ENCODE results near the gene BICDL2.

The BICDL2 gene

DNA sequence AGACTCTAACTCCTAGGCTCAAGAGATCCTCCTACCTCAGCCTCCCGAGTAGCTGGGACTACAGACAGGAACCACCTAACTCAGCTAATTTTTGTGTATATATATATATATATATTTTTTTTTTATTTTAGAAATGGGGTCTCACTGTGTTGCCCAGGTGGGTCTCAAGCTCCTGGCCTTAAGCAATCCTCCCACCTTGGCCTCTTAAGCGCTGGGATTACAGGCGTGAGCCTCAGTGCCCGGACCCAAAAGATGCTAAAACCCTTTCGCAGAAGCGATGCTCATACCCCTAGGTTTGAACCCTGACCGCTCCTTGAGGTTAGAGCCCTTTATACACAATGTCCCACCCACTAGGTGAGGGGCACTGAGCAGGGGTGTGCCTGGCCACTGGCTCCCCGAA lies 26.2 kb downstream of the BICDL2 start:
- Mint-ChIP-seq H3K36me3 (ENCODE audit: low read depth) (no peaks in the 10 kb centered on the region), H3K27me3 (ENCODE audit: low read depth) (peaks cover 91% of the 10 kb centered on the region), H3K9me3 (no peaks in the 10 kb centered on the region), H3K27ac (peak overlapping the region in 1 of 3 experiments; percentile 85), H3K4me1 (peaks cover 12% of the 10 kb centered on the region), H3K4me3 (no peak overlapping the region)
- TF ChIP-seq, protein P1, sequence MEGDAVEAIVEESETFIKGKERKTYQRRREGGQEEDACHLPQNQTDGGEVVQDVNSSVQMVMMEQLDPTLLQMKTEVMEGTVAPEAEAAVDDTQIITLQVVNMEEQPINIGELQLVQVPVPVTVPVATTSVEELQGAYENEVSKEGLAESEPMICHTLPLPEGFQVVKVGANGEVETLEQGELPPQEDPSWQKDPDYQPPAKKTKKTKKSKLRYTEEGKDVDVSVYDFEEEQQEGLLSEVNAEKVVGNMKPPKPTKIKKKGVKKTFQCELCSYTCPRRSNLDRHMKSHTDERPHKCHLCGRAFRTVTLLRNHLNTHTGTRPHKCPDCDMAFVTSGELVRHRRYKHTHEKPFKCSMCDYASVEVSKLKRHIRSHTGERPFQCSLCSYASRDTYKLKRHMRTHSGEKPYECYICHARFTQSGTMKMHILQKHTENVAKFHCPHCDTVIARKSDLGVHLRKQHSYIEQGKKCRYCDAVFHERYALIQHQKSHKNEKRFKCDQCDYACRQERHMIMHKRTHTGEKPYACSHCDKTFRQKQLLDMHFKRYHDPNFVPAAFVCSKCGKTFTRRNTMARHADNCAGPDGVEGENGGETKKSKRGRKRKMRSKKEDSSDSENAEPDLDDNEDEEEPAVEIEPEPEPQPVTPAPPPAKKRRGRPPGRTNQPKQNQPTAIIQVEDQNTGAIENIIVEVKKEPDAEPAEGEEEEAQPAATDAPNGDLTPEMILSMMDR (IDR thresholded peaks at IDR 0.05; ENCODE audit: unreplicated experiment in 3 of 3) = no peak

DNA sequence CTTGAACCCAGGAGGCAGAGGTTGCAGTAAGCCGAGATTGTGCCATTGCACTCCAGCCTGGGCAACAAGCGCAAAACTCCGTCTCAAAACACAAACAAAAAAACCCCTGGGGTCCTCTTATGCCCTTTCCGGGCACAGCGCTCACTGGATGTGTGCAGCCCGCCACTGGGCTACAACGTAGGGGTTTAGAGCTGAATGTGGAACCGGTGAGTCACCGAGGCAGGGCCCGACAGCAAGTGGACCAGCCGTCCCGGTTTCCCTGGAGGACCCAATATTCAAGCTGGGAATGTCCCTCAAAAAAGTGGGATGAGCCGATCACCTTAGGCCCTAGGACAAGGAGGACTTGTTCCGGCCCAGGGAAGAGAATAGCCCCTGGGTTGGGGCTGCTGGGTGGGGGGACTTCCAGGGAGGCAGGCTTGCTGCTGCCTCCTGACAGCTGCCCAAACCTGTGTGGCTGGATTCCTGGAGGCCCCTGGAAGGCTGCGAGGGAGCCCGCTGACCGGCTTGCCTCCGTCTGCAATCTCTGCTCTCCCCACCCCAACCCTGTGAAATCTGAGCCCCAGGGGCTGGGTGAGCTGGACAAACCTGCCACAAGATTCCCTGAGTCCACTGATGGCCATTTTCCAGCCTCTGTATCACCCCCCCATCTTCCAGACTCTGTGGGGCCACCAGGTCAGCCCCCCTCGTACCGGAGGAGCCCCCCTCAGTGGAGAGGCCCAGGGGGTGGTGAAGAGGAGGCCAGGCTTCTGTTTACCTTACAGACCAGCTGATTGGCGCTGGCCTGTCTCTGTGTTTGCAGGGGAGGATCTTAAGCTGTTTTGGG lies 27.0 kb downstream of the BICDL2 start:
- TF ChIP-seq, protein P1 (IDR thresholded peaks at IDR 0.05; ENCODE audit: unreplicated experiment in 3 of 3) = no peak
- Mint-ChIP-seq H3K27ac (peak overlapping the region; percentile 45 to 85 (median 63)), H3K4me3 (no peak overlapping the region), H3K36me3 (ENCODE audit: low read depth) (no peaks in the 10 kb centered on the region), H3K4me1 (peaks cover 12% of the 10 kb centered on the region), H3K27me3 (ENCODE audit: low read depth) (peaks cover 93% of the 10 kb centered on the region), H3K9me3 (no peaks in the 10 kb centered on the region)

DNA sequence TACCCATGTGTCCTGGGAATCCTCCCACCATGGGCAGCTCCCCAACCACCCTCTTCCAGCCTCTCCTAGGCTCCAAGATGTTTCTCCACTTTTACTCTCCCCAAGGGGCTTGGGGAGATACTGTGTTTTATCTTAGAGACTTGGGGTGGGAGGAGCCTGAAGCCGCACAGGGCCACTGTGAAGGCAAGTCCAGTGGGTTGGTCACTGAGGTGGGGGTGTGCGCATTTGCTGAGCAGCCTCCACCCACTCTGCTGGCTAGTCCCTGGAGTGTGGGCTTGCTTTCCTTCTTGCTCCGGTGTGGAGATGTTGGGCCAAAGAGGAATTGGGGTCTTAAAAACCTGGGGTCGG lies 28.1 kb downstream of the BICDL2 start:
- Mint-ChIP-seq H3K27me3 (ENCODE audit: low read depth) (peaks cover 88% of the 10 kb centered on the region), H3K27ac (peak overlapping the region in 1 of 3 experiments; percentile 93), H3K4me3 (no peak overlapping the region), H3K9me3 (no peaks in the 10 kb centered on the region), H3K4me1 (peaks cover 12% of the 10 kb centered on the region), H3K36me3 (ENCODE audit: low read depth) (no peaks in the 10 kb centered on the region)
- TF ChIP-seq, protein P1 (IDR thresholded peaks at IDR 0.05; ENCODE audit: unreplicated experiment in 3 of 3) = no peak

DNA sequence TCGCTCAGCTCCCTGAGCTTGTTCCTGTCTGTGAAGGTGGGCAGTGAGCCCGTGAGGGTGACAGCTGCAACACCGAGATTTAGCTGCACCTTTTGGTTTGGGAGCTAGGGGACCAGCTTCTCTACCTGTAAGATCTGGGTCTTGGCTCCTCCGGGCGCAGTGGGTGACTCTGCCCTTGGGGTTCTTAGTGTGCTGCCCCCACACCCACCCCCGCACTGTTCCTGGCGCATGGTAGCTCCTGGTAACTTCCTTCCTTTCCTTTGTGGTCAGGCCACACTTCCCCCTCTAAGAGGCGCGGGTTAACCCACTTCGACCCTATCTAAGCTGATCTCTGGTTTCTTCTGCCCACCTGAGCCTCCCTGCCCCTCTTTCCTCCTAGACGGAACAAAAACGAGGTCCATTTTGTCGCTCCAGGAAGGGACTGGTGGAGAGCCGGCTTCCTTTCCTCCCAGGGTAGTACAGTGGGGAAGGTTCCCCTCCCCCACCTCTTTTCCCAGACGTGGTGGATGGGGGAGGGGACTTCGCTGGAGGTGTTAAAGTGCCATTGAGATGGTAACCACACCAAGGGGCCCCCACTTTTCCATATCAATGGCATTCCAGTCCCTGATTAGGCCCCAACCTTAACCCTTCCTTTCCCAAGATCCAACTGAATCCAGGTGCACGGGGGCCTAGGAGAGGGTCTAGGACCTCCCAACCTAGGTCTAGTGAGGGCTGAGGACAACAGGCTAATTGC lies 28.6 kb downstream of the BICDL2 start:
- TF ChIP-seq, protein P1 (IDR thresholded peaks at IDR 0.05; ENCODE audit: unreplicated experiment in 3 of 3) = no peak
- Mint-ChIP-seq H3K36me3 (ENCODE audit: low read depth) (no peaks in the 10 kb centered on the region), H3K4me3 (peak overlapping the region in 2 of 3 experiments; percentile 23 to 58), H3K27ac (peak overlapping the region in 2 of 3 experiments; percentile 47 to 93), H3K9me3 (no peaks in the 10 kb centered on the region), H3K27me3 (ENCODE audit: low read depth) (peaks cover 84% of the 10 kb centered on the region), H3K4me1 (peaks cover 12% of the 10 kb centered on the region)

DNA sequence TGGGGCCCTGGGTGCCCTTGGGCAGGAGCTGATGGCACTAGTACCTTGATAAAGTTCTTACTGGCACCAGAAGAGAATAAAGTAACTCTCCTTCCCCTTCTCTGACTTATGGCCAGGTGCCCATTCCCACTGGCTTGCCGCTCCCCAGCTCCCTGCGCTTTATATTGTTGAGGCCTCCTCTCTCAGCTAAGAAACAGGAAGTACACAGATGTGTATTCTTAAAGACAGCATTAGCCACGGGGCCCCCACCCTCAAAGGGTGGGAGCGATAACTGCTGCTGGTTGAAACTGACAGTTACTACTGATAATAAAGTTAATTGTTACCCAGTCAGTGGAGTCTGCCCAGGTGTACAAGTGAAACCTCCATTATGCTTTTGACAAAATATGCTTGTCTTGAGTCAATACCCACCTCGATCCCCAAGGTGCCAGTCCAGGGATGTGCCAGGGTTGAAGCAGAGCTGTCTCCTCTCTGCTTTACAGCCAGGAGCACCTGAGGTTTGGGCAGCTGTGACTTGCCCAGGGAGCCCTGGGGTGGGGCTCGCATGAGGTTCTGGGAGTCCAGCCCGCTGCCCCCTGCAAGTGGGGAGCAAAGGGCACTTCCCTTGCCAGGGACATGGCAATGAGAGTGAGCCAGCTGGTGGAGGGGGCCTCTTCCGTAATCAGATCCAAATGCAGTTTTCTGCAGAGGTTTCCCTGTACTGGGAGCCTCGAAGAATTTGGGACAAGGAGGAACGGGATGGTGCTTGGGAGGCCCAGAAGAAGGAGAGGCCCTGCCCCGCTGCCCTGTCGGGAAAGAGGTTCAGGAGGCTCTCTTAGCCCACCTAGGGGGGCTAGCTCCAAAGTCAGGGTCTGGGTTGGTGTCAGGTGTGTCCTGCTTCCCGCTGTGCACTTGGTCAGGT lies 29.4 kb downstream of the BICDL2 start:
- Mint-ChIP-seq H3K27ac (peak overlapping the region in 1 of 3 experiments; percentile 93), H3K4me1 (peaks cover 12% of the 10 kb centered on the region), H3K9me3 (no peaks in the 10 kb centered on the region), H3K36me3 (ENCODE audit: low read depth) (no peaks in the 10 kb centered on the region), H3K27me3 (ENCODE audit: low read depth) (peaks cover 82% of the 10 kb centered on the region), H3K4me3 (peak overlapping the region; percentile 34 to 63 (median 46))
- TF ChIP-seq, protein P1 (IDR thresholded peaks at IDR 0.05; ENCODE audit: unreplicated experiment in 3 of 3) = no peak
